NB4 (cell line): ENCODE measurements around the gene LAMTOR4.

ENCODE experiments used
- MYC ChIP-seq: IDR thresholded peaks from 2 replicates; pipeline ENCODE4 v1.6.1; 2011; ENCODE audit warnings: low read depth, low read length
- POLR2A ChIP-seq: IDR thresholded peaks from 2 replicates; pipeline ENCODE4 v1.6.1; 2011; ENCODE audit warnings: mild to moderate bottlenecking; ENCODE audit not compliant: insufficient read length; ENCODE audit errors: extremely low read depth

DNA sequence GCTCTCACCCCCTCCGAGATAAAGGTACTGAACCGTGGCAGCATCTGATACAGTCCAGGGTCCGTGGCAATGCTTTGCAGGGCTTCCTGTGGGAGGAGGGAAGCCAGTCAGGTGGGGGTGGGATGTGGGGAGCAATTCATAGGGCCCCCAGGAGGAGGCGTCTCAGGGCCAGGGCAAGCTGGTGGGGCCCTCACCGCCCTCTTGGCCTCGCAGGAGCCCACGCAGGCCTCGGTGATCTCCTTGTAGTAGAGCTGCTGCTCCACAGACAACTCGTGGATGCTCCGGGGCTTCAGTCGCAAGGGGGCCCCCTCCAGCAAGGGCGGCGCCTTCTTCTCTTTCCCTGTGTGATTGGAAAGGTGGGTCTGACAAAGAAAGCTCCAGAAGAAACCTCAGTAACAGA is 36.8 kb upstream of the LAMTOR4 start:
- TF ChIP-seq MYC (no peak), POLR2A (no peak)
